Hematopoietic multipotent progenitor cell treated with erythropoietin and hydrocortisone succinate and interleukin-3 and kit ligand, for 17 days (in vitro differentiated cells): ENCODE results near the gene CNOT6L.

Experiments used
- DNase-seq: peaks from one replicate; pipeline ENCODE4 v3.0.0-alpha.2; 2015; ENCODE audit warnings: low spot score

The CNOT6L gene

DNA sequence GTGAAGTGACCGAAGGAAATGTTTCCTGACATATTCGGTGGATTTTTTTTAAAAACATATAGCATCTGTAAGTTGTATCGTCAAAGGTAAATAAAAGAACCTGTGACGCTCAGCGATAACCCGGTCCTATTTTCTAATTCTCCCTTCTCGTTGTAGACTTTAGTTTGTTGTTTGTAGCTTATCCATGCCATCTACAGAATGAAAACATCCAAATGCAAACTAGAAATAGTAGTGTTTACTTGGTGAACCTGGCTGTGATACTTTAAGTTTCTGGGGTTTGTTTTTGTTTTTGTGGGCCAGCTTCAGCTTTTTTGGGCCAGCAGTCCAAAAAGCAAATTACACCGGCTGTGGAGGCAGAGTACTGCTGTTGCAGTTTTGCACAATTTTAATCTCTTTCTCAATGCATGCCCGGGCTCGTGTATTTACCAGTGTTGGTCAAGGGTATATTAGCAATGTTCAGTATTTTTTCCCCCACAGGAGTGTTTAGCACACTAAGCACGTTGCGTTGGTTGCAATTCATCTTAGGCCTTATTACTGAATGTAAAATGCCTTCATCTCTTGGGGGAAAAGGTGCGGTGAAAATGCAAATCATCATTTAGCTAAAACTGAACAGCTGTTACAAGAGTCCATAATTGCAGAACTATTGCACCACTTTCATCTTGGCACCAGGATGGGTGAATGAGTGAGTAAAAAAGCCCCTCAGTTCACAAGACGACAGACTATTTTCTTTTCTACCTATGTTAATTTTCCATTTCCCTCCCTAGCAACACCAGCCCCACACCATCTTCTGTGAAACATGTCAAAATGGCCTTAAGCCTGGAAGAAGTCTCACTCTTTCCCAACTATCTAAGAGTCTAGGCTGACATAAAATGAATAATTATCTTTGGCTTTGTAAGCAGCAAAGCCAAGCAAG is 1.7 kb upstream of the CNOT6L start:
- DNase-seq, result no peak

DNA sequence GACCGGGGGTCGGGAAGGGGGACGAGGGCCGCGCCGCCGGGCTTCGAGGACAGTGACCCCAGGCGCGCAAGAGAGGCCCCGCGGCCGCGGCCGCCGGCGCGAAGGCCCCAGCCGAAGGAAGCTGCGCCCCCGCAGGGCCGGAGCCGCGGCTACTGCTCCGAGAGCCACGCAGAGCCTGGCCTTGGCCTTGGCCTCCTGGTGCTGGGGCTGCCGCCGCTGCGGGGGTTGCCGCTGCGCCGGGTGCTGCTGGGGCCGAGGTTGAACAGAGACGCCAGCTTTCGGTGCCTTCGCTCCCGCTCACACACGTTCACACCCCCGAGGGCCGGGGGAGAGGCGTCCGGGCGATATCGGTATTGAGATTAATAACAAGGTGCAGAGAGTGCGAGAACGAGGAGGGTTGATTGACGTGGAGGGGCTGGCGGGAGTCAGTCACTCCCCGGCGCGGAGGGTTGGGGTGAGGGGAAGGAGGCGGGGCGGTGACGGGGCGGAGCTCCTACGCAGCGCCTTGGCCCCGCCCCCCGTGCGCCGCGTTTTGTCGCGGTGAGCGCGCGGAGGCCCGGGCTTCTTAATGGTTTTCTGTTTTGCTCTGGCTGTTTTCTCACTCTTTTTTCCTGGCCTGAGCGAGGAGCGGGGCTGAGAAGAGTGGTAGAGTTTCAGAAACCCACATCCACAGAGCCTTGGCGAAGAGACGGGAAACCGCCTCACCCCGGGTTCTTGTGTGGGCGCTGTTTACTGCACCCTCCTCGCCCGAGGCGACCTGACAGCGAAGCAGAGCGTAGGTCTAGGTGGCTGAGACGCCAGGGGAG is 878 bp upstream of the CNOT6L start:
- DNase-seq, result peak; percentile 92

DNA sequence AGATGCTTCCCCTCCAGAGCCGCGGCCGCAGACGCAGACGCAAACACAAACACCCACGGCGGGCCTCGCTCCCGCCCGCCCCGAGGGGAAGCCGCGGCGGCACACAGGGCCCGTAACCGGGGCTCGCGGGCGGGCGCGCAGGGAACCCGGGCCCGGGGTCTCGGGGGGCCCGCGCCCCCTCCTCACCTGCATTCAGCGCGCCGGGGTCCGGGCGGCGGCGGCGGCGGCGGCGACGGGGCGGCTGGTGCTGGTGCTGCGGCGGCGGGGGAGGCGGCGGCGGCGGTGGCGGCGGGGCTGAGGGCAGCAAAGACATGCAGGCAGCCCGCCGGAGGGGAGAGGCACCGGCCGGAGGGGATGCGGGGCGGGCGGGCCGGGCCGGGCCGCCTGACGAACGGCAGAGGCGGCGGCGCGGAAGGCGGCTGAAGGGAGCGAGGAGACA is 255 bp upstream of the CNOT6L start:
- no peak for DNase-seq

DNA sequence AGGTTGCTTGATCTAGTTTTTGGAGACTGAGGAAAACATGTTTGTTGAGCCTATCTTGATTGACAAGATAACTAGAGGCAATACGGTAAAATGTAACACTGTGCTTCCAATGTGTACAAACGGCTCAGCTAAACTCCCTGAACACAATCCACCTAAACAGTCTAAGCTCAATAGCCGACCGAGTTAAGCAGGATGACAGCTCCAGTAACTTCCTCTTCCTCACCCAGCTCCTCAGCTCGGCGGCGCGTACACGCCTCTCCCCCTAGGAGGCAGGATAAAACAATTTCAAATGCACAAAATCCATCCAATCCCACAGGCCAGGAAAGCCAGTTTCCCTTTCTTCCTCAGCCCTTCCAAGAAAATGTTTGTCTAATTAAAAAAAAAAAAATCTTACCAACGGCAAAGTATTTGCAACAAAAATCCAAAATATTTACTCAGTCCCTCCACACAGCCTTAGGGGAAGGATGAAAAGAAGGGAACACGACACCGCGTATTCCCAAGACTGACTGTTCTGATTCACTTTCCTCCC is 1.0 kb downstream of the CNOT6L start:
- DNase-seq, result peak; percentile 77

DNA sequence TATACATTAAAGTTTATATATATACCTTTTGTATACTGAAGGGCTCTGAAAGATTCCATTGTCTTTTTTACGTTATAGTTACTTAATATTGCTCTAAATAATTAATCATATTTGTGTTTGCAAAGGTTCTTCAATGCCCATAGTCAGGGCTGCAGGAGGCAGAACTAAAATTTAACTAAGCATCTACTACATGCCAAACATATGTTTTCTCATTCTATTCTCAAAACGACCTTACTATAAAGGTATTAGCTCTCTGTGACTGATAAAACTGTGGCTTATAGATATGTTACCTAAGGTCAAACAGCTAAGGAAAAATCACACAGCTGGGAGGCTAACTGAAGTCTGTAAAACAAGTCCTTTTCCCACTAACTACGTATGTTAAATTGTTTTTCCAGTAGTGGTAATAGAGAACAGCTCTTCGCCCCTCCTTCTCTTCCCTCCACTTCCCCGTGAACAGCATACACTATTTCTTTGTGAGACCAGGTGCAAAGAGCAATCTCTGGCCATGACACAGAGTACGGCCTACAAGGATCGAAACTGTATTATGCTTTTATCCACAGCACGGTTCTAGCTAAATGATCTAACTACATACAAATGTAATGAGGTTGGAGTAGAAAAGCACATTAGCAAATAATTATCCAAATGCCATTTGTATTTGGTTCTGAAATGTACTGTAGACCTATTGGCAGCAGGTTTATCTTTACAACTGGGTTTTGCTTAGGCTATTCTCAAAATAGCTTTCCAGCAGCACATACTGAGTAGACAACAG is 1.7 kb downstream of the CNOT6L start:
- DNase-seq, result no peak

DNA sequence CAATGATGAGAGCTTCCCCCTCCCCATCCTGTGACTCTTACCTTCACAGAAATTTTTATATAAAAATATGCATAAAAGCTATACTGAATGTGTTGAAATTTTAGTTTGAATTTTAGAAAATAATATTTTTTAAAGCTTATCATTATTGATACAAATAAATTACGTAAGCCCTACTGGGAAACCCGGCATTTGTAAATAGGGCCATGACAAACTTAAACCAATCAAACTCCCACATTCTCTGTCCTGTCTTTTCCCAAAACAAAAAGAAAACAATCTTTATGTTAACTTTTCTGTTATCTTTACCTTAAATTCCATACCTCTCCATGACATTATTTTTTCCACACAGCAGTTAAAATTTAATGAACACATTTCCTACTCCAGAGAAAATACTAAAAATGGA is 2.6 kb downstream of the CNOT6L start:
- no peak for DNase-seq

DNA sequence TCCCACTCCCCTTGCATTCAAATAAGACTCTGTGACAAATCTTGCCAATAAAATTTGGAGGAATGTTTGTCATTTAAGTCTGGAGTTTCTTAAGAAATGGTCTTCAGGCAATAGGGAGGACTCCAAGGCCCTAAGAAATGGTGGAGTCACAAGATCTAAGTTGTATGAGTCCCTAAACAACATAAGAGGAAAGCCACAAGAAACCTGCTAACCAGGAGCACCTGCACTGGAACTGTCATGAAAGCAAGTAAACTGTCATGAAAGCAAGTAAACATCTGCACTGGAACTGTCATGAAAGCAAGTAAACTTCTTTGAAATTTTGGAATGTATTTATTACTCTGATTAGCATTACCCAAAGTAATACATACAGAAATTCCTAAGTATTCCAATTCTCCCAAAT is 3.5 kb downstream of the CNOT6L start:
- peak; percentile 28 for DNase-seq

DNA sequence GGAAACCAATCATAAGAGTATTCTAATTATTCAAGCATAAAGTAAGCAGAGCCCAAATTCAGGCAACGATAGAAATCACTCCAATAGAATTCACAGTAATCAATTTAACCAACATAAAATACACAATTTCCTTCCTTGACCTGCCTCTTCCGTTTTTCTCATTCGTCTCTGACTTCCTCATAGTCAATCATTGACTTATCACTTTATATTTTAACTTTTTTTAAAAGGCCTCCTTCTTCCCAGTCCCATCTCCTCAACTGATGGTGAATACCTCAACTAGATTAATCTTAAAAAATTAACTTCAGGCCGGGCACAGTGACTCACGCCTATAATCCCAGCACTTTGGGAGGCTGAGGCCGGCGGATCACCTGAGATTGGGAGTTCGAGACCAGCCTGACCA is 13.3 kb downstream of the CNOT6L start:
- no peak for DNase-seq

DNA sequence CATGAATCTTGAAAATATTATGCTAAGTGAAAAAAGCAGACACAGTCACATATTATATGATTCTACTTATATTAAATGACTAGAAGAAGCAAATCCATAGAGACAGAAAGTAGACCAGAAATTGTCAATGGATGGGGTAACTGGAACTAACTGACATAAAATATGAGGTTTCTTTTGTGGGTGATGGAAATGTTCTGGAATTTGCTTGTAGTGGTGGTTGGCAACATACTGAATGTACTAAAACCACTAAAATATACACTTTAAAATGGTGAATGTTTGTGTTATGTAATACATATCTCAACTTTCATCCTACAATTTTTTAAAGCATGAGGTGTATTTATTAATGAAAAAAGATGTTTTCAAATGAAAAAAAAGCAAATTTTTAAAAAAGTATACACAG is 14.7 kb downstream of the CNOT6L start:
- DNase-seq, result no peak

DNA sequence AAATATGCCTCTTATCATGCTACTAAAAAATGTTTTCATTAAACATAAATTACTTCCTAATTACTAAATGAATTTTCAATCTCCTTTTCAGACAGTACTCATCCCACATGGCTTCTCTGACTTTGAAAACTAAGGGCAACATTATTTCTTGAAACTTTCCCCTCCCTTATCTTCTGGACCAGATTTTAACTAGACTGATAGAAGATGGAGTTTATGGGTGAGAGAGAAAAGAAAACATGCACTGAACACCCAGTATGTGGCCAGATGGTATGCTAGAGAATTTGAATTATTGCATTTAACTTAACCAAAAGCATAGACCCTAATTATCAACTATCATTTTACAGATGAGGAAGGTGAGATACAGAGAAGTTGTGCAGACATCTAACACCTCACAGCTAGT is 16.8 kb downstream of the CNOT6L start:
- DNase-seq, result no peak

DNA sequence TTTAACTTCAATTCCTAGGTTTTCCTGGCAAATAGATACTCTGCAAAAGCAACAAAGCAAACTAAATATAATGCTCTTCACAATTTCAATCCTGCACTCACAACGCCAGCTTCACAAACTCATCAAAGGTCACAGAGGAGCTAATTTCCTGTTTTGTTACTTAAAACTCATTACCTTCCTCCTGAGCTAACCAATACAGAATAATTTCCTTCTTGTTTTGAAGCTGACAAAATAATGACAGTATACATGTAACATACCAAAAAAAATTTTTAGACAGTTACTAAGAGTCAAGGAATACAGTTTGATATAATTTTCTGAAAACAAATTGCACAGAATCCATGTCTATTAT is 17.9 kb downstream of the CNOT6L start:
- DNase-seq, result no peak

DNA sequence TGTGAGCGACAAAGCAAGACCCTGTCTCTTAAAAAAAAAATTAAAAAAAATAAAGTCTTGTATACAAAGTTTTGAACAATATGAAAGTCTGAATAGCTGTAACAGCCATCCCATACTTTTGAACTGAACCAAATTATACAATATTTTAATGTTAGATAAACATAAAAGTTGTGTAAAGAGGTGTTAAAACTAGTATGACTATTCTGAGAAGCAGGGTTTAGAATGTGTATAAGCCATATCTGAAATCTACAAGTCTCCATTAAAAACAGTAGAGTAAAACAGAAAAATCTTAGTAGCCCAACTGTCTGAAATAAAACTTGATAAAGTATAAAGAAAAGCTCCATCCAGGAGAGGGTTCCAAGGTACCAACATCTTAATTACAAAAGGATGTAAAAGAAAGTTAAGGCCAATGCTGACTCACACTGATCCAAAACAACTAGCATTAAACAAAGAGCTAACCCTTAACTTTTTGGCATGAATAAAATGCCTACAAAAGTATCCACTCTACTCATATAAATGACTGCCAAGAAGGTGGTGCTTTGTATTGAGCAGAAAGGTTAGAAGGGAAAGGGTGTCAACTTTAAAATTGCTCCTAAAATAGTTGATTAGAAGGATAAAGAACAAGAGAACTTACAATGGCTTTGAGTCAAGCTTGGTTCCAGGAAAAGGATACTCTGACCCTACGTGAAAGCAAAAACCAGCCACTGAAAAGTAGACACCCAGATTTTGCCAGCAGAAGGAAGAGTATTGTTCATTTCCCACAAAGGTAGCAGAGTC is 18.5 kb downstream of the CNOT6L start:
- DNase-seq, result no peak

DNA sequence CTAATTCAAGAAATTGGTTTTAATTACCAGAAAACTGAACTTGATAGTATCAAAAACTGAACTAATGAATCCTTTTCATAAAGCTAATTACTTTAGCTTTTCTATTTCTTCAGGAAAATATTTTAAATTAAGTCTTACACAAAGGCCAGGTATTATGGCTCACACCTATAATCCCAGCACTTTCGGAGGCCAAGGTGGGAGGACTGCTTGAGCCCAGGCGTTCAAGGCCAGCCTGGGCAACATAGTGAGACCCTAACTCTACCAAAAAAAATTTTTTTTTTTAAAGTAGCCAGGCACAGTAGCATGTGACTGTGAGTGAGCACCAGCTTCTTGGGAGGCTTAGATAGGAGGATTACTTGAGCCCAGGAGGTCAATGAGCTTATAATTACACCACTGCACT is 19.1 kb downstream of the CNOT6L start:
- DNase-seq, result no peak

DNA sequence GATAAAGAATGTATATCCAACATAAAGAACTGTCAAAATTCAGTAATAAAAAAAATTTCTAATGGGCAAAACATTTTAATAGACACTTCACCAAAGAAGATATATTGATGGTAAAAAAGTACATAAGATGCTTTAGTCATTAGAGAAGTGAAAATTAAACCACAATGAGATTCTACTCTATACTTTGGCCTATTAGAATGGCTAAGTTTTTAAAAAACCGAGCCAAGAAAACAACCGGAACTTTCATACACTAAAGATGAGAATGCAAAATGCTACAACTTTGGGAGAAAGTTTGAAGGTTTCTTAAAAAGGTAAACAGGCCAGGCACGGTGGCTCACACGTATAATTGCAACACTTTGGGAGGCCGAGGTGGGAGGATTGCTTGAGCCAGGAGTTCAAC is 20.8 kb downstream of the CNOT6L start:
- DNase-seq, result no peak

DNA sequence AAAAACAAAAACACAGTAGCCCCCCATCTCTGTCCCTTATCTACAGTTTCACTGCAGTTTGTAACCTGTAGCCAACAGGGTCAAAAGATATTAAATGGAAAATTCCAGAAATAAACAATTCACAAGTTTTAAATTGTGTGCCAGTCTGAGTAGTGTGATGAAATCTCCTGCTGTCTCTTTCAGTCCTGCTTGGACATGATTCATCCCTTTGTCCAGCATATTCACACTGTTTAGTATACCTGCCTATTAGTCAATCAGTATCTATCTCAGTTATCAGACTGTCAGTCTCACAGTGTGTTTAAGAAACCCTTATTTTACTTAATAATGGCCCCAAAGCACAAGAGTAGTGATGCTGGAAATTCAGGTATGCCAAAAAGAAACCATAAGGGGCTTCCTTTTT is 21.9 kb downstream of the CNOT6L start:
- no peak for DNase-seq

DNA sequence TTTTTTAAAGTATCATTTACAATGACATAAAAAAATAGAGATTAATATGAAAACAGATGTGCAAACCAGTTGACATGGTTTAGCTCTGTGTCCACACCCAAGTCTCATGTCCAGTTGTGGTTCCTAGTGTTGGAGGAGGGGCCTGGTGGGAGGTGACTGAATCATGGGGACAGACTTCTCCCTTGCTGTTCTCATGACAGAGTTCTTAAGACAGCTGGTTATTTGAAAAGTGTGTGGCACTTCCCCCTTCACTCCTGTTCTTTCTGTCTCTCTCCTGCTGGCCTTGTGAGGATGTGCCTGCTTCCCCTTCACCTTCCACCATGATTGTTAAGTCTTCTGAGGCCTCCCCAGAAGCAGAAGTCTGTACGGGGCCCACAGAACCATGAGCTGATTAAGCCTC is 23.8 kb downstream of the CNOT6L start:
- no peak for DNase-seq

DNA sequence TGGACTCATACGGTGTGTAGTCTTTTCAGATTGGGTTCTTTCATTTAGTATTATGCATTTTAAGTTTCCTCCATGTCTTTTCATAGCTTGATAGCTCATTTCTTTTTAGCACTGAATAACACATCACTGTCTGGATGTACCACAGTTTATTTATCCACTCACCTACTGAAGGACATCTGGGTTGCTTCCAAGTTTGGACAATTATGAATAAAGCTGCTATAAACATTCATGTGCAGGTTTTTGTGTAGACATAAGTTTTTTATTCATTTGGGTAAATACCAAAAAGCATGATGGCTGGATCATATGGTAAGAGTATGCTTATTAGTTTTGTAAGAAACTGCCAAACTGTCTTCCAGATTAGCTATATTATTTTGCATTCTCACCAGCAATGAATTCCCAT is 29.0 kb downstream of the CNOT6L start:
- no peak for DNase-seq

DNA sequence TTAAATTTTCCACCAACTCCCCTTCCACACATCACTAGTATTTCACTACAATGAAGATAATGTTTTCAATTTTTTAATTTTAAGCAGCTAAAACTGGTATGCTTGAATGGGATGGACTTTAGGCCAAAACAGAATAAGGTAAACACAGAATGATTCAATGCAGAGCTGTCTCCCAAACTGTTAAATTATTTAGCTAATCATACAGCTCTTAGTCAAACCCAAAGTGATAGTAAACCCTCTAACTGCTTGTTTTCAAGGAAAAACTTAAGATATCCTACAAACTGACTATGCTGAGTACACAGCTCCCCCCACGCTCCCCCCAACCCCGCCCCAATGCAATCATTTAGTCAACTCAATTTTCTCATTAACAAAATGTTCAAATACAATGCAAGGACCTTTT is 30.2 kb downstream of the CNOT6L start:
- no peak for DNase-seq

DNA sequence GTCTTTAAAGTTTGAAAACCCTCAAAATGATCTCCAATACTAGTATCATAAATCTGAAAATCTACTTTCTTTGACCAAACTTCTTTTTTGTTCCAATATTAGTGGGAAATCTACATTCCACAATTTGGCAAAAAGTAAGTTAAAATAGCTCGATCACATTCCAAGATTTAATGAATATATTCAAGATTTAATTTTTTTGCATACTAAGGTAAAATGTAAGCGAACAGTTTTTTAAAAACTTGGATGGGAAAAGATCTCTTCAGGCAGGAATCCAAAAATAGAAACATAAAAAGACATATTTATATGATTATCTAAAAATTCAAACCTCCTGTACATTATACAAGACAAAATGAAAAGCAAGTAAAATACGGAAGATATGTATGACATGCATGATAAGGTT is 31.2 kb downstream of the CNOT6L start:
- DNase-seq, result no peak

DNA sequence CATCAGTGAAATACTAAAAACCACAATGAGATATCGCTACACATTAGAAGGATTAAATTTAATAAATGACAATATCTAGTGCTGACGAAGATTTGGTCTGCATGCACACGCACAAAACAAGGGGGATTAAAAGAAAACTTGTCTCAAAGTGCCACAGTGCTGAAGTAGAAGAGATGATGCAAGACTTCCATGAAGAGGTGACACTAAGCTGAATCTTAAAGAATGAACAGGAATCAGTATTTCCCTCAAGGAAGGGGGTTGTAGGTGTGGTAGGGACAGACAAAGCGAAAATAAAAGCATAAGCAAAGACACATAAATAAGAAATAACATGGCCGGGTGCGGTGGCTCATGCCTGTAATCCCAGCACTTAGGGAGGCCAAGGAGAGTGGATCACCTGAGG is 33.5 kb downstream of the CNOT6L start:
- no peak for DNase-seq

DNA sequence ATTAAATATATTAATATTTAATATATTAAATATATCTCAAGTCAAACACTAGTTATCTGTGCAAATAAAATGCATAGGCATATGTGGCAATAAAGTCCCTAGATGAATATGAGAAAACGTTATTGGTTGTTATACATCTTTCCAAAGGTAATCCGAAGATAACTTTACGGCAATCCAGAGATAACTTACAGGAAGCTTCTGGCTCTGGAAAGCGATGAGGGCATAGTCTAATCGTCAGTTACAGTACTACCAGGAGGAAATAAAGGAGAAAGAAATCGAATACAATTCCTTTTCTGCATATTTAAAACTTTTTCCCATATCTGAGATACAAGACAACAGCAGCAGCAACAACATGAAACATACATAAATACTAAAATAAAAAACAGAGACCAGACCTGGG is 35.3 kb downstream of the CNOT6L start:
- no peak for DNase-seq
